ENCODE data around the gene DDX5. TPM values are rescaled to one million over a fixed set of nuclear protein-coding genes. Genes with fewer than 3 reads are reported as not detected.

DDX5 gene
- total and polyA plus RNA-seq, 2 of the 13 experiments (the other 11 are each of a cell fraction or from before 2014, with no cell fraction given): 503 to 684 TPM

GRCh38 chr17:64507413-64507782 is 1.3 kb upstream of the DDX5 start (continued):
- TF ChIP-seq ATF6 (CRISPR knock-in tag; conservative IDR thresholded peaks at IDR 0.05) (0 out of 2 replicates have a peak, but pooled peaks have one; percentile 17), TFAP4 (IDR thresholded peaks at IDR 0.05; ENCODE audit: borderline replicate concordance, low read depth) (peak; percentile 77; the same call in 1 of the 2 replicates), ZNF781 (CRISPR knock-in tag; IDR thresholded peaks at IDR 0.05; ENCODE audit: borderline replicate concordance, not compliant biosample characterization) (peak; percentile 35), ZNF737 (CRISPR knock-in tag; IDR thresholded peaks at IDR 0.05; ENCODE audit: borderline replicate concordance) (peak; percentile 29; the same call in 1 of the 2 replicates), GMEB2 (CRISPR knock-in tag; IDR thresholded peaks at IDR 0.05; ENCODE audit: low read depth) (no peak), PRMT3 (CRISPR knock-in tag; IDR thresholded peaks at IDR 0.05; ENCODE audit: borderline replicate concordance, low read depth) (0 out of 2 replicates have a peak, but pooled peaks have one; percentile 69), PHF21A (CRISPR knock-in tag; IDR thresholded peaks at IDR 0.05) (peak; percentile 12; the same call in 1 of the 2 replicates), ZNF691 (CRISPR knock-in tag; IDR thresholded peaks at IDR 0.05; ENCODE audit: borderline replicate concordance, low read depth) (0 out of 2 replicates have a peak, but pooled peaks have one; percentile 4), CCDC6 (CRISPR knock-in tag; IDR thresholded peaks at IDR 0.05) (peak; percentile 15; the same call in 1 of the 2 replicates), SAP130 (CRISPR knock-in tag; IDR thresholded peaks at IDR 0.05; ENCODE audit: low read depth) (peak; percentile 58), RFX1 (IDR thresholded peaks at IDR 0.05) (0 out of 2 replicates have a peak, but pooled peaks have one; percentile 9), HOXD1 (CRISPR knock-in tag; IDR thresholded peaks at IDR 0.05) (no peak), THAP9 (CRISPR knock-in tag; IDR thresholded peaks at IDR 0.05; ENCODE audit: borderline replicate concordance) (no peak), HHEX (CRISPR knock-in tag; IDR thresholded peaks at IDR 0.05) (no peak), ZNF614 (CRISPR knock-in tag; IDR thresholded peaks at IDR 0.05; ENCODE audit: borderline replicate concordance) (0 out of 2 replicates have a peak, but pooled peaks have one; percentile 2), HBP1 (CRISPR knock-in tag; IDR thresholded peaks at IDR 0.05; ENCODE audit: low read depth) (peak; percentile 64; the same call in 1 of the 2 replicates), PATZ1 (CRISPR knock-in tag; IDR thresholded peaks at IDR 0.05) (0 out of 2 replicates have a peak, but pooled peaks have one; percentile 29)

All from HepG2 (cell line).